DMS79 treated with DMSO at 0.1 percent for 48 hours (cell line): ENCODE measurements around the gene YWHAQ.

Experiments used
- DNase-seq: peaks from one replicate; lab custom pipeline; 2025; lab: John Stamatoyannopoulos, UW

Gene YWHAQ

DNA sequence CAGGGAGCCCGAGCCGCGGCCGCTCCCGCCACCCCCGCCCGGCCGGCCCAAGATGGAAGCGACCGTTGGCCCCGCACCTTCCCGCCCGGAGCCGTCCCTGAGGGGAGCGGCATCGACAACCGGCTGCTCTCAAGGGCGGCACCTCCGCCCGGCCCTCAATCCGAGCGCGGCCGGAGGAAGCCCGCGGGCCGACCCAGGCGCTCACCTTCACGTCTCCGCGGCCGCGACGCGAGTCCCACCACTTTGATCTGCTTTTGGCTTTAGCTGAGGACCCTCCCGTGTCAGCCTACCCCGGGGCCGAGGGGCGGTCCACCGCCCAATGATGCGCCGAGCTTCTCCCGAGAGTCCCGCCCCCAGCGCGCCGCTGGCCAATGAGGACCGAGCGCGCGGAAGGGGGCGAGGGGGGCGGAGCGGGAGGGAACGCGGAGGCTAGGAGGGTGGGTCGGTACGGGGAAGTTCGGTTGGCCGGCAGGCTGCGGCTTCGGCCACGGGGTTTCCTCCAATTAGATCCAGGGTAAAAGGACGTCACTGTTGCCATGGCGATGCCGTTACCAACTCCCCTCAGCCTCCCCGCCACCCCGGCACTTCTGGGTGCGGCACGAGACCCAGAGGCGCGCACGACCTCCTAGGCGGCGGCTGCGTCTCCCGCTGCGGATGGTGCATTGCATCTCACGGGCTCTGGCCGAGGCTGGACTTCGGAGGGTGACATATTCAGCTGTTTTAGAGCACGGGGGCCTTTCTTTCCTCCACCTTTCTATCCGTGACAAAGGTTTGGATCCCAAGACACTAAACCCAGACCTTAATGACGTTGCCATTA is at the start of gene YWHAQ:
TSS of gene YWHAQ (minus strand) at position 262 of the 817 bp plus-strand sequence. CDS start 545 bp downstream, outside the sequence.
- peak; percentile 98 for DNase-seq

DNA sequence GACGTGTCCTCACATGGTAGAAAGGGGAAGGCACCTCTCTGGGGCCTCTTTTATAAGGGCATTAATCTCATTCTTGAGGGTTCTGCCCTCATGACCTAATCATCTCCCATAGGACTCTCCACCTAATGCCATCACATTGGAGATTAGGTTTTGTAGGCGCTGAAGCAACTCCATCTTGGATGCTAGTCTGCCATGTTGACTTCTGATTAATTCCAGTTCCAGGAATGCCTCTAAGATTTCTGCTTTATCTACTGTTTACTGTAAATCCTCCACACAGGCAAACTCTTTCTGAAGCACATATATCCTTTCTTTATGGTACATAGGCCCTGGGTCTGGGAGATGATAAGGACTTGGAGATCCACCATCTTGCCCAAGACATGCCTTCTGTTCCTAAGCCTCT is 49.3 kb upstream of the YWHAQ start:
- DNase-seq: no peak

DNA sequence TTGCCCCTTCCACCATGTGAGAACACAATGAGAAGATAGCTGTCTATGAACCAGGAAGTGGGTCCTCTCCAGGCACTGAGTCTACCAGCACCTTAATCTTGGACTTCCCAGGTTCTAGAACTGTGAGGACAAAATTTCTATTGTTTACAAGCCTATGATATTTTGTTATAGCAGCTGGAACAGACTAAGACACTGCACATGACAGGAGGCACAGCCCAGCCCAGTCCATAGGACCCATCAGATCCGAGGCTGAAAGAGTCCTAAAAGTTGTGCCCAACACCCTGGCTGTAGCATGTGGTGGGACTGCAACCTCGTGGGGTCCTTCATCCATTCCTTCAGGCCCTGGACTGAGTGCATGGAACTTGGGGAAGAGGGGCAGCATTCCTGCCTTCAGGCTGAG is 48.4 kb upstream of the YWHAQ start:
- no peak for DNase-seq

DNA sequence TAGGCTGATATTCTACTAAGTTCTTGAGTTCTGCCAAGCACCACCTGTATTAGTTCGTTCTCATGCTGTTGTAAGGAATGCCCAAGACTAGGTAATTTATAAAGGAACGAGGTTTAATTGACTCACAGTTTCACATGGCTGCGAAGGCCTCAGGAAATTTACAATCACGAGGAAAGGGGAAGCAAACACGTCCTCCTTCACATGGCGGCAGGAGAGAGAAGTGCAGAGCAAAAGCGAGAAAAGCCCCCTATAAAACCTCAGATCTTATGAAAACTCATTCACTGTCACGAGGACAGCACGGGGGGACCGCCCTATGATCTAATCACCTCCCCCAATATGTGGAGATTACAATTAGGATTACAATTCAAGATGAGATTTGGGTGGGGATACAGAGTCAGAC is 47.7 kb upstream of the YWHAQ start:
- DNase-seq: no peak

DNA sequence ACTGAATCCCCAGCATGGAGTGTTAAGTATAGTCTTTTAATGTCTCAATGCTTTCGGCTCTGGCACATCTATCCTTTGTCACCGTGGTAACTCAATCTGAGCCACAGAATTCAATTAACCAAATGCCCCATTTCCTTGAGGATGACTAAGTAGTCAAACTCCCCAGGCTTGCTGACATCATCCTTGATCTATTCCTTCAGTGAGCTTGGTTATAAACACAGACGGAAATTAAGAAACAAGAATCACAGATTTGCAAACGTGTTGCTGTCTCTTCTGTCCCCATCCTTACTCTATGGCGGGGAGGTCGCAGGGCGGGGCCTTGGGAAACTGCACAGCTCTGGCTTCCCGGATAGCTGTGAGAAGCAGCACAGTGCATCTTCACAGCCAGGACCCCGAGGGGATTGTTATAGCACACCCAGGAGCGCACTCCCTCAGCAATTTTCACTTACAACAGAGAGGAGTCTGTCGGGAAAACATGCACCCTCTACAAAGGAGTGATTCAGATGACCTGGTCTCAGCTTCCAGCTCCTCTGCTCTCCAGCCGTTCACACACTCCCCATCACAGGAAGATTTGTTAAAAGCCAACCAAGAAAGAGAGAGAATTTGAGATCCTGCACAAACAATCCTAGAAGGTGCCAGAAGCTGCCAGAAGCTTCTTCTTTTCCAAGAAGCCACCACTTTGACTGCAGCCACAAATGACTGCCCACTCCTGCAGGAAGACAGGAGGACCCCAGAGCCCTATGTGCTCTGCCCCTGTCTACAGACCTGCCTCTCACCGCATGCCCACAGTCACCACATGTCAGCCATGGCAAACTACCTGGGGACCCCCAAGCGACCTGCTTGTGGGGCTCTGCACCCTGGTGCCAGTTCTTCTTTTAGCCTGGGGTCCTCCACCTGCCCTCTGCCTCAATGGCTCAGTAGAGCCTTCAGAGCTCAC is 44.9 kb upstream of the YWHAQ start:
- DNase-seq: peak; percentile 63

DNA sequence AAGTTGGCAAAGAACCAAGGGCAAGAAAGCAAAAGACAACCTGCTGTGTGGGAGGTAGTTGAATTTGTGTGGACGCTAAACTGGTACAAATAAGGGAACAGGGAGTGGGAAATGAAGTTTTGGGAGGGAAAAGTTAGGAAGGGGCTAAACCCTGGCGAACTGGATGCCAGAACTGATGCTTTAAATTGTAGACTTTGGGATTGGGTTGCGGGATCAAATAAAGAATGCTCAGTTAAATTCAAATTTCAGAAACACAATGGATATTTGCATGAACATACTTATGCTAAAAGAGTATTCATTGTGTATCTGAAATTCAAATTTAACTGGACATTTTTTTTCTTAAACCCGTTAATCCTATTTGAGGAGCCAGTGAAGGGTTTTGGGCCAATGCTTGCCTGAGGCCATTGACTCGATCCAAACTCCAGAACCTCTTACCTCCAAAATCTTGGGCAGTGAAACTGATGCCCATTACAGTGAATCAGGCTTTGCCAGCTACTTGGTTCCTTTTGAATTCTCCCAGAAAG is 44.2 kb upstream of the YWHAQ start:
- no peak for DNase-seq

DNA sequence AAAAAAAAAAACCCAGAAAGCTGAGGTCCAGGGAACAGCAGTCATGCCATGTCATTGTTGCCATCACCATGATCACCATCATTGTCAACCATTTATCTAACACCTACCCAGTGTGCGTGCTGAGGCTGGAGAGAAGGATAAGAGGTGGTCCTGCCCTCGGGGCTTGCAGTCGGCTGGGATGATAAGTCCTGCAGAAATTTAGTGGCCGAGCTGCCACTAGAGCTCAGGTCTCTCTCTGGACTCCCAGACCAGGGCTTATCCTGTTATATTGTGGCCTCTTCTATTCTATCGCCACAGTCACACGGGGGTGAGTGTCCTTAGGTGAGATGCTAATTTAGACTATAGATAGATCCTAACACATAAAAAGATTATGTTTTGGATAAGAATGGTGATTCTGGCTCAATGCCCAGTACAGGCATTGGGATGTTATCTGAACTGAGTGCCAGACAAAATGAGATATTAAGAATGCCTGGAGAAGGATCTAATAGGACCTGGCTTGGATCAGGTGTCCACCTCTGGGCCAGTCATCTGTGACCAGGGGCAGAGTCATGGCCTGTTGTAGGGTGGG is 43.2 kb upstream of the YWHAQ start:
- DNase-seq: no peak

DNA sequence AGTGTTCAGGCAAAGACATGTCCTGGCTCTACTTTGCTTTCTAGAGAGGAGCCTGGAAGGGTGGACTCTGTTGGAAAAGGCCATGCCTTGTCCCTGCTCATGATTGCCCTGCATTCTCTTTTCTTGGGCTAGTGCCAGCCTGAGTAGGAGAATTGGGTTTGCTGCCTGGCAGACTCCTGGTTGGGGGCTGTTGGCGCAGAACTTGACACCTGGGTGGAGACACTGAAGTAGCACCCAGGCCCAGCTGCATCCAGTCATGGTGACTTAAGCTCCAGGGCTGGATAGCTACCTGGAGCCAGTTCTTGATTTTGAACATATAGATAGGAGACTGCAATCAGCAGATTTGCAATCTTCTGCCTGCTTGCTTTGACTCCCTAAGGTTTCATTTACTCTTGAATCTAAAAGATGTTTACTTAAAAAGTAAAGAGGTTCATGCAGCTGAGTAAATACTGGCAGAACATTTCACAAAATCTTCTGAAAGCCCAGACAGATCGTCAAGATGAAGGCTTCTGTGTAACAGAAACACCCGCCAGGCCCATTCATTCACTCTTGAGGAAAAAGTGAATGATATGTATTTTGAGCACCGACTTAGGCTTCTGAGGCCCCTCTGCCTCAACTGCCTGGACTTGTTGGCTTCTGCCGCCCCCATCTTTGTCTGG is 38.0 kb upstream of the YWHAQ start:
- peak; percentile 94 for DNase-seq

DNA sequence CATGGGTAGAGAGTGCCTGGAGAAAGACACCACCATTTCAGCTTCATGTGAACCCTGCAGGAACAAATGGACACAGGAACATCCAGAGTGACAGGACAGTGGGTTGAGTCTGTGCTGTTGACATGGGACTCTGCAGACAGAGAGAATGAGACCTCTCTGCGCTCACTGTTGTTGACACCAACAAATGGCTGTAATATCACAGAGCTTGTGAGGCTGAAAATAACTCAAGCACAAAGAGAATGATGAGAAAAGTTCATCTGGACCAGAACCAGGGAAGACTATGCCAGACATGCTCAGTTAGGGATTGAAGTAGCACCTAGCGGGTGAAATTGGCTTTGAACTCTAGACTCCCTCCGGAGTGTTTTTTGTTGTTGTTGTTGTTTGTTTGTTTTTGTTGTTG is 37.0 kb upstream of the YWHAQ start:
- DNase-seq: peak; percentile 13

DNA sequence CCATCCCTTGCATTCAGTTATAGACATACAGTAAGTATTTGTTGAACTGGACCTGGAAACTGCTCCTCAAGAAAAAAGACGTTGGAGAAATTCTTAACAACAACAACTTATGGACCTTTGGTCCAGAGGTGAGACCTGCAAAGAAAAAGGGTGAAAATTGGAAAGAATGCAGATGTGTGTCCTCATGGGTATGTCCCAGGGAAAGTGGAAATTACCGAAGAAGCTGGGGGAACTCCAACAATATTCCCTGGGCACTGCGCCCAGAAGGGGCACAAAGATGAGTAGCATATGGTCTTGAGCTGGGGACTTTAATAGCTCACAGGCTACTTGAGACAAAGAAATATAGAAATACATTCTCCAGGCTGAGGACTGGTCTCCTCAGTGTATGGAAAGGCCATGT is 35.5 kb upstream of the YWHAQ start:
- DNase-seq: no peak

DNA sequence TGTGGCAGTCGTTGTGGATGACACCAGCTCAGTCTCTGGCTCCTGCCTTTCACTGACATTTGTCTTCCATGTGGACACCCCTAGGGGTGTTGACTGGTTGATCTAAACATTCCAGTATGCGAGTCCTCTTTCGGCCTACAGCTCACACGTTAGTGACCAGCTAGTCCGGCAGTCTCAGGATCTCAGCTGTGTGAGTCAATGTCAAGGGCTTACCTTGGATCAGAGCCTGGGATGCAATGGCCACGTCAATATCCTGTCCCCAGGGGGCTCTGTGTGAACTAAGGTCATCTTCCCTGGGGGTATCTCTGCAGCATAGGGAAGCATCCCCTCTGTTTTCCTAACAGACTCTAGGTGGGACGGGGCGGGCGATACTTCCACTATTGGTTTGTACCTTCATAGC is 35.1 kb upstream of the YWHAQ start:
- no peak for DNase-seq

DNA sequence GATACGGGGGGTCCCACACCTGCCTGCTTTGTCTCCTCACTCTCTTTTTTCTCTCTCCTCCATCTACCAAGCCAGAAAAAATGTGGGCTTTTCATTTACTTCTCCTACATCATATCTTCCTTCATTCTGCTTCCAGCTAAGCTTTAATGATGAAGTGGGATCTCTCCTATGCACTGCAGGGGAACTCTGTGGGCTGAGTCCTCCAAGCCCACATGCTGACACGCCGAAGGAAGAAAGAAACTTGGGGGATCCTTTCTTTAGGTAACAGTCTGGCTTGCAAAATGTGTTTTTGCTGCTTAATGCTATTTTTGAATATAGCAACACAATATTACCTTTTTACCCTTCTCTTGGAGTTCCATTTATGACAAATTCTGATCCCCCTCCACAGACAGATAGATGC is 33.6 kb upstream of the YWHAQ start:
- no peak for DNase-seq

DNA sequence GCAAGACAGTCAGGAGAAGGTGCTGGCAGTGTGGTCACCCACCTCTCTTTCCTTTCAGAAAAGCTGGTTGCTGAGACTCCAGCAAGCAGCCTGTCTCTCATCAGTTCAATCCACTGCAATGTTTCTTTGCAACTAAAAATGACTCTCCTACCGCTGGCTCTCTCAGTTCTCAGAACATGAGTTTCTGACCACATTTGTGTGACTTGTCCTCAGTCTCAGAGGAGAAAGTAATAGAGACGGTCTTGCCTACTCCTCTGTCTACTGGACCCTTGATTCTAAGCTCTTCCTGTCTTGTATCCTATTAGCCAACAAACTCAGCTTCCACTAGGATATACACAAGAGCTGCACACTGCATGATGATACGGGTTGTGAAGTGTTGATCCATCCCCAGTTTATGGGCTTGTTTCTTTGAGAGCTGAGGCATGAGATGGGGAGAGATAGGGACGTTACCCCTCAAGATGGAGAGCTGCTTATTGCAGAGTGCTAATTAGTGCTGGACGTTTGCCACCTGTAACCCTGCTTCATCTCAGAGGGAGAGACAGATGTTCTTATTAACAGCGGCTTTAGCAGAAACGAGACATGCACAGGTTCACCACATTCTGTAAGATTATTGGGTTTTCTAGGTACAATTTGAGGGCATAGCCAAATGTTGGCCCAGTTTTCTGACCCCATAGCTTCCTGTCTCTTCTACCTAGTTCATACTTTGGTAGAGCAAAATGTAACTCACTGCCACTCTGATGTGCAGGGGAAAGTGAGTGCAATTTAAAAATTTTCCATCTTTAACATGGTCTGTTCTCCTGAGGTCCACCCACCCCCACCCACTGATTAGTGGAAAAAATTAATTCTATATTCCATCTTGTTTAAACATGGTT is 32.4 kb upstream of the YWHAQ start:
- DNase-seq: peak; percentile 78

DNA sequence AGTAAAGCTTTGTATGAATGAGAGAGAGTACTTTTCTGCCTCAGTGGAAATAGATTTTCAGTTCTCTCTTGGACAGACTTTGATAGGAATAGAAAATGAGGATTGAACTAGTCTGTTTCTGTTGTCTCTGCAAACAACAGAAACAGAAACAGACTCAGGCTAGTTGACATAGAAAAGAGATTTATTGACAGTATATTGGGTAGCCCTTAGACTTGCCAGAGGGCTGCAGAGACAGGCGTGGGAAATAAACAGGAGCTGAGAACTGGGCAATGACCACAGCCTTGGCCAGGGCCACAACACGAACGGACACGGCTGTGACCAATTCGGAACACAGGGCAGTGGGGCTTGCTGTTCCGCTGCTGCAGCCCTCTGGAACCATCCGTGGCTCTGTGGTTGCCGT is 30.5 kb upstream of the YWHAQ start:
- DNase-seq: no peak

DNA sequence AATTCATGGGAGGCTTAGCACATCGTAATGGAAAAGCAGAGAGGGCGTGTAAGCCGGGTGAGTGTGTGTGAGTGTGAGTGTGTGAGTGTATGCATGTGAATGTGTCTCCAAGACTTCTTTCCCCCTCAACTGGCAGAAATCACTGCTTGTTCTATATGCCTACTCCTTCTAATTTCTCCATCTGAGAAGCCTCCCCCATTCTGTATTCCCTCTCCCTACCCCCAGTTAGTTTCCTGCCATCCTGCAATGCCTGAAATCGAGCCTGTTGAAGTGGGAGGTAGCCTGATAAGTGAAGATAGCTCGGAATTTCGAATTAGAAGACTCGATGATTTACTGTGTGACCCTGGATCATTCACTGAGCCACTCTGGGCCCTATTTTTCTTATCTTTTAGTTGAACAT is 30.0 kb upstream of the YWHAQ start:
- no peak for DNase-seq

DNA sequence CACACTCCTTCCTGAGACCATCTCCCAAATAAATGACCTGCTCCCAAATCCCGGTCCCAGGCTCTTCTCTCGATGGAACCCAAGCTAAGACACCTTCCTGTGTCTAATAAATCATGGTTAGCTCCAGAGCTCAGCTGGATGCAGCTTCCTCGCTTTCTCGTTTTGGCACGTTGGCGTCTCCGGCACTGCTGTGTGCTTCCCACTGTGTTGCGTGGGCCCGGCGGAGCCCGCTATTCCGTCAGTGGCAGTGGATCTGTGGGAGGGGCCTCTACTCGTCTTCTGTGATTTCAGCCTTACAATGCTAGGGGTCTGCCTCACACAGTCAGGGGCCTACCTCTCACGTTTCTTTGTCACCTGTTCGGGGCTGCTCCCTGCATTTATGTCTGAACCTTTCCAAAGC is 29.4 kb upstream of the YWHAQ start:
- DNase-seq: no peak

DNA sequence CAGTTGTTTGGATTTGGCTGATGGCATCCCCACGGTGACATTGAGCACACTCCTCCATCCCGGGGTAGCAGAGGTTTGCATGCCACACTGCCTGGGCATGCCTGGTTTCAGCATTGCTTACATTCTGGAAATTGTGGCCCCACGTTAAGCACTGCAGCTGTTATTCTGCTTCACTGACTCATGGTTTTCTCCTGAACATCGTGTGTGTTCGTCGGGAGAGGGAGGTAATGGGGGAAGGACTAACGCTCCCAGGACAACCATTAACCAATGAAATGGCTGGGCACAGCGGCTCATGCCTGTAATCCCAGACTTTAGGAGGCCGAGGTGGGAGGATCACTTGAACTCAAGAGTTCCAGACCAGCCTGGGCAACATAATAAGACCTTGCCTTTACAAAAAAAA is 28.2 kb upstream of the YWHAQ start:
- peak; percentile 9 for DNase-seq

DNA sequence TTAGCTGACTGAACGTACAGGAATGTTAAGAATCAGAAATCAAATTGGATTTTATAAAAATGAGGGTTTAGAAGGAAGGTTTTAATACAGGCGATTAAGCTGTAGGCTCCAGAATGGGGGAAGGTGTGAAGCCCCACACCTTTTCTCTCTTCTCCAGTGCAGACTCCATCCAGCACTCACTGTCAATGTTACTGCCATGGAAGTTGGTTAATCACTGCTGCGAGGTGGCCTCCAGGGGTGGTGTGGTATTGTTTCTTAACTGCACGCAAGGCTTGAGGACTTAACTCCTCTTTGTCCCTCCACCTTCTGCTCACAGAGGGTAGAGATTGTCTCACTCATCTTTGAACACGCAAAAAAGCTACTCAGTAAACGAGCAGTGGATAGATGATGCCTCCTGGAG is 26.9 kb upstream of the YWHAQ start:
- DNase-seq: no peak

DNA sequence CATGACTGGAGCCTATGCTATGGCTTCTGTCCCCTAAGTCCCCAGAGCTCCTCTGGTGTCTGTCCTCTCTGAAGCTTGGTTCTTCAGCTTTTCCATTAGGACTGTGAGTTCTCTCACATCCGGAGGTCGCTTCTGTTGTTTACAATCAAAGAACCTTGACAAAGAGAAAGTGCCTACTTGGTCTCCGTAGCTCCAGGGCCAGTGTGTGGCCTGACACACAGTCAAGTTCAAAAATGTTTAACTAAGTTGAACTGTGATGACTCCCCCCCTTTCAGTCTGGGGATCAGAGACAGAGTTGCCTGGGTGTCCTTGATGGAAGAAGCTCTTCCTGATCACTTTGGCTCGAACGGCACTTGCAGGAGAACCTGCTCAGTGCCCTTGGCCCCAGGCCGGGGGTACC is 26.3 kb upstream of the YWHAQ start:
- no peak for DNase-seq

DNA sequence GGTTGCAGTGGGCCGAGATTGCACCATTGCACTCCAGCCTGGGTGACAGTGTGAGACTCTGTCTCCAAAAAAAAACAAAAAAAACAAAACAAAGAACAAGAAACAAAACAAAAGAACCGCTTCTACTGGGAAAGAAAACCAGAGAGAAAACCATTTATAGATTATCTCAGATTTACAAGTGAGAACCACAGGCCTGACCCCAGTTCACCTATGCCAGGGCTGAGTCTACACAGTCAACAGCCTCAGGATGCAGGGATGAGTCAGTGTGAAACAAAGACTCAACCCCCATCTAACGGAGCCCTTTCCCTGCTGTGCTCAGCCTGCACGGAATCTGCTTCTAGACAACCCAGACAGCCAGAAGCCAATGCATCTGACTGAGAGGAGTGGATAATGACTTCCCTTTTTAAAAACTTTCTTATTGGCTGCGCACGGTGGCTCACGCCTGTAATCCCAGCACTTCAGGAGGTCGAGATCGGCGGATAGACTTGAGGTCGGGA is 25.5 kb upstream of the YWHAQ start:
- DNase-seq: no peak
